OCI-LY1 (cell line): ENCODE results near the gene PRKG1.

ENCODE experiments used
- CTCF ChIP-seq: fragments of 200-600 bp; sonication (generic), shearing (Covaris generic); IDR thresholded peaks from 2 replicates; pipeline ENCODE4 v1.5.1; 2017; ENCODE audit warnings: mild to moderate bottlenecking, antibody characterized with exemption, low read length, moderate library complexity, mixed read lengths
- EZH2 ChIP-seq: fragments of 200-600 bp; sonication (generic), shearing (Covaris generic); IDR thresholded peaks from 2 replicates; pipeline ENCODE4 v1.8.0; 2017; ENCODE audit warnings: borderline replicate concordance, mixed run types, mild to moderate bottlenecking, antibody characterized with exemption, low read length, moderate library complexity, mixed read lengths

- no peak for TF ChIP-seq CTCF
- TF ChIP-seq EZH2: no peak
These were observed 969.5 kb downstream of the PRKG1 start for GRCh38 chr10:52043811-52044210.
